Upper lobe of left lung (tissue), 4 donors: ENCODE measurements around the gene TRMT1.
"Not testable (repeated sequence)": the region's sequence is repeated elsewhere in the genome, so short reads cannot be mapped to it uniquely, and the experiment has no call there.

Source experiments
- CTCF ChIP-seq, 6 experiments: fragments of 450-650 bp in 4 of 6; fragments of 200-600 bp in 2 of 6; sonication (generic) in 2 of 6; IDR thresholded peaks; one replicate each; pipeline ENCODE4 v1.5.1; 2016 to 2019; ENCODE audit warnings: antibody characterized with exemption in 6 of 6
- POLR2A ChIP-seq, 4 donors: fragments of 450-650 bp; IDR thresholded peaks; one replicate each; pipeline ENCODE4 v1.5.1; 2016 to 2017; ENCODE audit warnings: antibody characterized with exemption in 4 of 4, mild to moderate bottlenecking in 2 of 4

- TF ChIP-seq CTCF, POLR2A (IDR thresholded peaks at IDR 0.05): not testable (repeated sequence)
Observed at GRCh38 chr19:13166151-13166550, 49.6 kb upstream of the TRMT1 start.
